ENCODE measurements around the gene MYO3A.

GRCh38 chr10:26044141-26044749, 110.2 kb downstream of the MYO3A start:
- TF ChIP-seq, protein P1, sequence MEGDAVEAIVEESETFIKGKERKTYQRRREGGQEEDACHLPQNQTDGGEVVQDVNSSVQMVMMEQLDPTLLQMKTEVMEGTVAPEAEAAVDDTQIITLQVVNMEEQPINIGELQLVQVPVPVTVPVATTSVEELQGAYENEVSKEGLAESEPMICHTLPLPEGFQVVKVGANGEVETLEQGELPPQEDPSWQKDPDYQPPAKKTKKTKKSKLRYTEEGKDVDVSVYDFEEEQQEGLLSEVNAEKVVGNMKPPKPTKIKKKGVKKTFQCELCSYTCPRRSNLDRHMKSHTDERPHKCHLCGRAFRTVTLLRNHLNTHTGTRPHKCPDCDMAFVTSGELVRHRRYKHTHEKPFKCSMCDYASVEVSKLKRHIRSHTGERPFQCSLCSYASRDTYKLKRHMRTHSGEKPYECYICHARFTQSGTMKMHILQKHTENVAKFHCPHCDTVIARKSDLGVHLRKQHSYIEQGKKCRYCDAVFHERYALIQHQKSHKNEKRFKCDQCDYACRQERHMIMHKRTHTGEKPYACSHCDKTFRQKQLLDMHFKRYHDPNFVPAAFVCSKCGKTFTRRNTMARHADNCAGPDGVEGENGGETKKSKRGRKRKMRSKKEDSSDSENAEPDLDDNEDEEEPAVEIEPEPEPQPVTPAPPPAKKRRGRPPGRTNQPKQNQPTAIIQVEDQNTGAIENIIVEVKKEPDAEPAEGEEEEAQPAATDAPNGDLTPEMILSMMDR (conservative IDR thresholded peaks at IDR 0.05) = no peak
- TF ChIP-seq EZH2 (IDR thresholded peaks at IDR 0.05; ENCODE audit: low read depth) = no peak

Measured in PC-9 (cell line).